Erythroblast (primary cell): Measurements from ENCODE around the gene SLC25A6.

Source experiments
- GATA1 ChIP-seq: IDR thresholded peaks from 2 replicates; pipeline ENCODE4 v1.6.1; 2011; ENCODE audit warnings: low read depth, mild to moderate bottlenecking, control low read depth, low read length, moderate library complexity
- POLR2A ChIP-seq: IDR thresholded peaks from 2 replicates; pipeline ENCODE4 v1.6.1; 2011; ENCODE audit warnings: mild to moderate bottlenecking, low read length

- TF ChIP-seq POLR2A: no peak
- no peak for TF ChIP-seq GATA1
Observed at GRCh38 chrX:1395646-1396216, 3.8 kb upstream of the SLC25A6 start.
